Erythroblast (primary cell): ENCODE results near the gene CCDC197.

Experiments used
- GATA1 ChIP-seq: IDR thresholded peaks from 2 replicates; pipeline ENCODE4 v1.6.1; 2011; ENCODE audit warnings: low read depth, mild to moderate bottlenecking, control low read depth, low read length, moderate library complexity
- POLR2A ChIP-seq: IDR thresholded peaks from 2 replicates; pipeline ENCODE4 v1.6.1; 2011; ENCODE audit warnings: mild to moderate bottlenecking, low read length

DNA sequence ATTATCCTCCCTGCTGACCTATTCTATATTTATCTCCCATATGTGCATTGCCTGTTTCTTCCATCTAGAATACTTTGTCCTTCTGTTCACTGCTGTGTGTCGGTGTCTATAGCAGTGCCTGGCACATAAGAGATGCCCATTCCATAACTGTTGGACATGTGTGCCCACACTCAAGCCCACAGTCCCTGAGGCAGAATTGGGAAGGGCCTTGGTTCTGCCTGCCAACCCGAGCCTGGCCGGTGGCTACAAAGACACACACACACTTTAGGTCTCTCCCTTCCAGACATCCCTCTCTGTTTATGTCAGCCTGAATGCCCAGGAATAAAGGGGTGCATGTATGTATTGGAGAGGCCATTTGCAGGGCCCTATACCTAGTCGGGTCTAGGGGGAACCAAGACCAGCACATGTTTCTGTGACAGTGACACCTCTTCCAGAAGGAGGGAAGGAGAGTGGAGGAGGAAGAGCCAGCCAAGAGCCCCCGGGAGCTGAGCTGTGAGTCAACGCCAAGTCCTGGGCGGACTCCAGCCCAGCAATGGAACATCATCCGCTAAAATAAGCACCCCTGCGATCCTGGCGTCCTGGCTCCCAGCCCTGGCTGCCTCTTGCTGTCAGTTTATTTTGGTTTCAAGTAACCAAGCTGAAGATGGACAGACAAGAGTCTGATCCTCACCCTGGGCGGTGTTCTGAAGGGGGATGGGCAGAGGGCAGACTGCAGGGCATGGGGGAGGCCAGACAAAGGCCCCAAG is 16.5 kb upstream of the CCDC197 start:
- TF ChIP-seq POLR2A (no peak), GATA1 (no peak)
